NOMO-1 treated with DMSO at 0.1 percent for 48 hours (cell line): Measurements from ENCODE around the gene TREML1.

Source experiments
- DNase-seq: peaks from one replicate; lab custom pipeline; 2025; ENCODE audit not compliant: unreplicated experiment; lab: John Stamatoyannopoulos, UW

The TREML1 gene

GRCh38 chr6:41179163-41179562, 25.0 kb upstream of the TREML1 start:
- no peak for DNase-seq

- DNase-seq: no peak
Measured at GRCh38 chr6:41177695-41178094, 23.5 kb upstream of the TREML1 start.

GRCh38 chr6:41177287-41177686, 23.1 kb upstream of the TREML1 start:
- no peak for DNase-seq

GRCh38 chr6:41176189-41176588, 22.0 kb upstream of the TREML1 start:
- no peak for DNase-seq

GRCh38 chr6:41175084-41175483, 20.9 kb upstream of the TREML1 start:
- DNase-seq: no peak

- DNase-seq: peak; percentile 81
Measured at GRCh38 chr6:41174610-41175009, 20.5 kb upstream of the TREML1 start.

GRCh38 chr6:41171908-41172307, 17.8 kb upstream of the TREML1 start:
- no peak for DNase-seq

- no peak for DNase-seq
Measured at GRCh38 chr6:41170547-41171160, 16.5 kb upstream of the TREML1 start.

GRCh38 chr6:41167173-41167963, 13.2 kb upstream of the TREML1 start:
- no peak for DNase-seq

GRCh38 chr6:41164551-41165120, 10.5 kb upstream of the TREML1 start:
- DNase-seq: no peak

- no peak for DNase-seq
Measured at GRCh38 chr6:41163419-41163717, 9.2 kb upstream of the TREML1 start.

GRCh38 chr6:41162687-41163418, 8.7 kb upstream of the TREML1 start, which contains the start of gene TREM2:
TSS of gene TREM2 (minus strand) at chr6:41163116. CDS start at chr6:41163082, 34 bp downstream.
- no peak for DNase-seq

GRCh38 chr6:41161851-41162552, 7.9 kb upstream of the TREML1 start:
- peak; percentile 40 for DNase-seq

- DNase-seq: no peak
Measured at GRCh38 chr6:41161380-41161779, 7.2 kb upstream of the TREML1 start.

GRCh38 chr6:41160933-41161332, 6.8 kb upstream of the TREML1 start:
- no peak for DNase-seq

GRCh38 chr6:41159415-41160082, 5.4 kb upstream of the TREML1 start:
- DNase-seq: no peak

- DNase-seq: peak; percentile 37
Measured at GRCh38 chr6:41157323-41157722, 3.2 kb upstream of the TREML1 start.

GRCh38 chr6:41156771-41157170, 2.6 kb upstream of the TREML1 start:
- no peak for DNase-seq

GRCh38 chr6:41156001-41156400, 1.9 kb upstream of the TREML1 start:
- no peak for DNase-seq

- no peak for DNase-seq
Measured at GRCh38 chr6:41155132-41155805, 1.1 kb upstream of the TREML1 start.
